ENCODE measurements around the gene TEAD1. TPM values are rescaled to one million over a fixed set of nuclear protein-coding genes. Genes with fewer than 3 reads are reported as not detected.

TEAD1 gene
- total RNA-seq, 4 donors from 2014 or later, result 46.4 to 214 (median 61.2) TPM

- no peaks in the 10 kb centered on the region for H3K27me3 ChIP-seq
- H3K9me3 ChIP-seq, result peaks cover 15 to 17% of the 10 kb centered on the region in 2 donors
- no peak overlapping the region for H3K27ac ChIP-seq
- no peak for TF ChIP-seq POLR2AphosphoS5 (IDR thresholded peaks at IDR 0.05)
- no peak for TF ChIP-seq POLR2A (IDR thresholded peaks at IDR 0.05)
- no peak for TF ChIP-seq CTCF (IDR thresholded peaks at IDR 0.05)
- TF ChIP-seq EP300 (IDR thresholded peaks at IDR 0.05; ENCODE audit: low read depth), result no peak
- no peaks in the 10 kb centered on the region for H3K4me1 ChIP-seq
- no peak overlapping the region for H3K4me3 ChIP-seq
- in situ Hi-C loops (cut with MboI; ENCODE audit: low pct_ligation_motif_present in 1 of 4, low pct_unique_long_range_greater_than_20kb in 1 of 4, low sequenced_read_pairs in 3 of 4) (no loop called here), intact Hi-C loops (cut with DNase I; ENCODE audit: low total_unique reads) (no loop called here)
- DNase-seq, result no peak
- no peaks in the 10 kb centered on the region for H3K36me3 ChIP-seq
- 81 to 85% methylated on average over 4 of the region's 4 CpGs for WGBS, 2 donors (ENCODE audit: low coverage in 1 of 2)
Observed at GRCh38 chr11:12628314-12628713, 45.9 kb upstream of the TEAD1 start.

DNA sequence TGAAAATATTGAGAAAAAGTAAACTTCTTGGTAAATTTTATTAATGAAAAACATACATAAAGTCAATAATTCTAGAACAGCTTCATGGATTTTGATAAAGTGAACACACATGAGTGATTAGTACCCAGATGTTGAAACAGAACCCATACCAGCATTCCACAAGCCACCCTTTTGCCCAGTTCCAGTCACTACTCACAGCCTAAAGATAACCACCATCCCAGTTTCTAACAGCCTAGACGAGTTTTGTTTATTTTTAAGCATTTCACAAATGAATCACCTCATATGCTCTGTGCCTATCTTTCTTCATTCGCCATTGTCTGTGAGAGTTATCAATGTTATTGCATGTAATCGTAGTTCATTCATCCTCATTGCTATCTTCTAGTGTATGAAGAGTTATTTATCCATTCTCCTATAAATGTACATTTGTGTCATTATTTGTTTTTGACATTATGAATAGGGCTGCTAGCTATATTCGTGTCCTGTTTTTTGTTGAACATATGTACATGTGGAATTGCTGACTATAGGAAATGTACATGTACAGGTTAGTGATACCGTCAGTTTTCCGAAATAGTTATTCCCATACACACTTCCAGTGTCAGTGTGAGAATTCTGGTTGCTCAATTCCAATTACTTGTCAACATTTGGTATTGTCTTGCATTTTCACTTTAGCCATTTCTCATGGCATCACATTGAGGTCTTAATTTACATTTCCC lies 44.5 kb upstream of the TEAD1 start:
- Histone ChIP-seq H3K4me3 (no peak overlapping the region), H3K27ac (no peak overlapping the region), H3K36me3 (no peaks in the 10 kb centered on the region), H3K9me3 (peaks cover 3 to 6% of the 10 kb centered on the region in 2 donors), H3K4me1 (no peaks in the 10 kb centered on the region), H3K27me3 (no peaks in the 10 kb centered on the region)
- WGBS, 2 donors (ENCODE audit: low coverage in 1 of 2), result 75 to 82% methylated on average over 6 of the region's 6 CpGs
- intact Hi-C loops (cut with DNase I; ENCODE audit: low total_unique reads), result no loop called here
- no peak for DNase-seq
- TF ChIP-seq POLR2AphosphoS5 (IDR thresholded peaks at IDR 0.05) (no peak), POLR2A (IDR thresholded peaks at IDR 0.05) (no peak), EP300 (IDR thresholded peaks at IDR 0.05; ENCODE audit: low read depth) (no peak), CTCF (IDR thresholded peaks at IDR 0.05) (no peak)
- in situ Hi-C loops (cut with MboI; ENCODE audit: low pct_ligation_motif_present in 1 of 4, low pct_unique_long_range_greater_than_20kb in 1 of 4, low sequenced_read_pairs in 3 of 4), result no loop called here

DNA sequence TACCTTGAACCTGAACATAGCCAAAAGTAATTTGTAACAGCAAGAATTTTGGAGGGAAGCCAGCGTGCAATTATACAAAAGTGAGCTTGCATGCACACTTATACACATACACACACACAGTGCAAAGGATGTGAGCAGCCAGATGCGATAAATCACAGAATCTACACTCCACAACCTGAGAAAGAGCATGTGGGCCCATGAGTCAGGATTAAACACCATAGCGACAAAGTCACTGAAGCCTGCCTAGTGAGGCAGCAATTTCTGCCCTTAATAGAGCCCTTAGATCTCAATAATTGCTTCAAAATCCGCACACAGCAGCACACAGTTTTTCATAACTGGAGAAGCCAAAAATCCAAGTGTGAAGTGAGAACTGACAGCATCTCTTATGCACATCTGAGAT lies 42.6 kb upstream of the TEAD1 start:
- in situ Hi-C loops (cut with MboI; ENCODE audit: low pct_ligation_motif_present in 1 of 4, low pct_unique_long_range_greater_than_20kb in 1 of 4, low sequenced_read_pairs in 3 of 4) (no loop called here), intact Hi-C loops (cut with DNase I; ENCODE audit: low total_unique reads) (no loop called here)
- TF ChIP-seq EP300 (IDR thresholded peaks at IDR 0.05; ENCODE audit: low read depth) (no peak), POLR2AphosphoS5 (IDR thresholded peaks at IDR 0.05) (no peak), POLR2A (IDR thresholded peaks at IDR 0.05) (no peak), CTCF (IDR thresholded peaks at IDR 0.05) (no peak)
- H3K27ac ChIP-seq, result no peak overlapping the region
- no peaks in the 10 kb centered on the region for H3K4me1 ChIP-seq
- no peaks in the 10 kb centered on the region for H3K27me3 ChIP-seq
- H3K4me3 ChIP-seq, result no peak overlapping the region
- 88 to 91% methylated on average over 2 to 4 of the region's 4 CpGs for WGBS, 2 donors (ENCODE audit: low coverage in 1 of 2)
- no peak for DNase-seq
- H3K36me3 ChIP-seq, result no peaks in the 10 kb centered on the region
- H3K9me3 ChIP-seq, result no peaks in the 10 kb centered on the region

- intact Hi-C loops (cut with DNase I; ENCODE audit: low total_unique reads) (no loop called here), in situ Hi-C loops (cut with MboI; ENCODE audit: low pct_ligation_motif_present in 1 of 4, low pct_unique_long_range_greater_than_20kb in 1 of 4, low sequenced_read_pairs in 3 of 4) (no loop called here)
- TF ChIP-seq POLR2AphosphoS5 (IDR thresholded peaks at IDR 0.05) (no peak), EP300 (IDR thresholded peaks at IDR 0.05; ENCODE audit: low read depth) (no peak), POLR2A (IDR thresholded peaks at IDR 0.05) (no peak), CTCF (IDR thresholded peaks at IDR 0.05) (no peak)
- Histone ChIP-seq H3K4me1 (no peaks in the 10 kb centered on the region), H3K36me3 (no peaks in the 10 kb centered on the region), H3K4me3 (no peak overlapping the region), H3K27ac (no peak overlapping the region), H3K9me3 (no peaks in the 10 kb centered on the region), H3K27me3 (no peaks in the 10 kb centered on the region)
- whole genome bisulfite sequencing, 2 donors (ENCODE audit: low coverage in 1 of 2), result 100% methylated on average over 1 of the region's 1 CpG
- DNase-seq, result no peak
Observed at GRCh38 chr11:12634329-12634728, 39.9 kb upstream of the TEAD1 start.
